Stimulated activated CD4-positive, alpha-beta T cell treated with anti-CD3 and anti-CD28 coated beads, Interleukin-12 subunit alpha, Interleukin-12 subunit beta, amount 100 ng/mL, for 48 hours (primary cell): Measurements from ENCODE around the gene VPS35.
A peak's percentile ranks its signal among the peaks of the same experiment; 100 is the strongest.
"Not testable (repeated sequence)": the region's sequence is repeated elsewhere in the genome, so short reads cannot be mapped to it uniquely, and the experiment has no call there.

Experiments
- DNase-seq, 3 donors: peaks; one replicate each; pipeline ENCODE4 v3.0.0-alpha.2; 2020; ENCODE audit warnings: low read depth in 2 of 3, low spot score in 1 of 3

Gene VPS35

GRCh38 chr16:46673320-46674013 lies 15.5 kb downstream of the VPS35 start:
- DNase-seq = peak in 1 of 3 donors; percentile 37

GRCh38 chr16:46662123-46662522 lies 26.9 kb downstream of the VPS35 start:
- no peak for DNase-seq

- DNase-seq = peak; percentile 0 to 13 (median 5)
Measured at GRCh38 chr16:46658925-46659324, 30.1 kb downstream of the VPS35 start.

DNA sequence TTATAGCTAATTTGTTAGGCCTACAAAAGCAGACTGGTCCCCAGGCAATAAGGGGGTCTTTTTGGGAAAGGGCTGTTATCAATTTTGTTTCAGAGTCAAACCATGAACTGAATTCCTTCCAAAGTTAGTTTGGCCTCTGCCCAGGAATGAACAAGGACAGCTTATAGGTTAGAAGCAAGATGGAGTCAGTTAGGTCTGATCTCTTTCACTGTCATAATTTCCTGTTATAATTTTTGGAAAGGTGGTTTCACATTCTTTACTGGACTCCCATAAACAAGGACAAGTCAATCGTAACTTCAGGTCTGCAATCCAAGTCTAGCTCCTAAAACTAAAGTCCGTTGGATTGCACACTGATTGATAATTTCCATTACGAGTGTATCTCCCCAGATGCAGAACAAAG lies 37.7 kb downstream of the VPS35 start:
- DNase-seq = no peak

GRCh38 chr16:46650254-46650623 lies 38.7 kb downstream of the VPS35 start:
- DNase-seq = no peak

GRCh38 chr16:46649588-46650253 lies 39.3 kb downstream of the VPS35 start:
- no peak for DNase-seq

GRCh38 chr16:46648656-46649055 lies 40.3 kb downstream of the VPS35 start:
- no peak for DNase-seq

DNA sequence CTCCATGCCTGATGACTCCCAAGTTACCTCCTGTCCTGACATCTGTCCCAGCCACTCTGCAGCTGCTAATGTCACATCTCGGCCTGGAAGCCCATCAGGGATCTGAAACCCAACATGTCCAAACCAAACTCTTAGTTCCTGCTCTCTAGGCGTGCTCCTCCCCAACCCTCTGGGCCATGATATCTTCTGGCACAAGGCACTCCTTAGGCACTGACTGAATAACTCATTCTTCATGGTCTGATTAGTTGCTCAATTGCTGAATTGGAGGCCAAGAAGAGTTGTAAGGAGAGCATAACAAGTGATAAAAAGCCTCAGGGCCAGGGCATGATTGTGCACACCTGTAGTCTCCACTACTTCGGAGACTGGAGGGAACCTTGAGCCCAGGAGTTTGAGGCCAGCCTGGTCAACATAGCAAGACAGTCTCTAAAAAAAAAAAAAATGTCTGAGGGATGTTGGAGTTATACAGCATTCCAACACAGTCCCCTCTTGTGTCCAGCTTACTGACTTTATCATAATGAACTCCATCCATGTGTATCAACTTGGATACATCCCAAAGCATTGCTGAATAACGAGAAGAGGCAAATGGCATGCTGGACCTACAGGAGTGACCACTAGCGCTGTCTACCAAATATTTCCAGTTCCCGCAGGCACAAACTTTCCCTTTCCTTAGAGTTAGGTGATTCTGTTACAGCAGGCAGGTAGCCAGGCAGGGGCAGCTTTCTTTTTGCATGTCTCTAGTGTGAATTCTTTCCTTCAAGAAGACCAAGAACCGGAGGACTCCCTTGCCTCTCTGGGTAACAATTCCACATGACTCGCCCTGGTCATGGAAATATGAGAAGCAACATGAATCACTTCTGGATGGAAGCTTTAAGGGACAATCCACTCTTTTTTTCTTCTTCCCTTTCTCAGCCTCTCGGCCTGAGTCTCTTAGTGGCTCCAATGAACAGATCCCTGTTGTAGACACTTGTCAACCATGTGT lies 49.7 kb downstream of the VPS35 start:
- no peak for DNase-seq

DNA sequence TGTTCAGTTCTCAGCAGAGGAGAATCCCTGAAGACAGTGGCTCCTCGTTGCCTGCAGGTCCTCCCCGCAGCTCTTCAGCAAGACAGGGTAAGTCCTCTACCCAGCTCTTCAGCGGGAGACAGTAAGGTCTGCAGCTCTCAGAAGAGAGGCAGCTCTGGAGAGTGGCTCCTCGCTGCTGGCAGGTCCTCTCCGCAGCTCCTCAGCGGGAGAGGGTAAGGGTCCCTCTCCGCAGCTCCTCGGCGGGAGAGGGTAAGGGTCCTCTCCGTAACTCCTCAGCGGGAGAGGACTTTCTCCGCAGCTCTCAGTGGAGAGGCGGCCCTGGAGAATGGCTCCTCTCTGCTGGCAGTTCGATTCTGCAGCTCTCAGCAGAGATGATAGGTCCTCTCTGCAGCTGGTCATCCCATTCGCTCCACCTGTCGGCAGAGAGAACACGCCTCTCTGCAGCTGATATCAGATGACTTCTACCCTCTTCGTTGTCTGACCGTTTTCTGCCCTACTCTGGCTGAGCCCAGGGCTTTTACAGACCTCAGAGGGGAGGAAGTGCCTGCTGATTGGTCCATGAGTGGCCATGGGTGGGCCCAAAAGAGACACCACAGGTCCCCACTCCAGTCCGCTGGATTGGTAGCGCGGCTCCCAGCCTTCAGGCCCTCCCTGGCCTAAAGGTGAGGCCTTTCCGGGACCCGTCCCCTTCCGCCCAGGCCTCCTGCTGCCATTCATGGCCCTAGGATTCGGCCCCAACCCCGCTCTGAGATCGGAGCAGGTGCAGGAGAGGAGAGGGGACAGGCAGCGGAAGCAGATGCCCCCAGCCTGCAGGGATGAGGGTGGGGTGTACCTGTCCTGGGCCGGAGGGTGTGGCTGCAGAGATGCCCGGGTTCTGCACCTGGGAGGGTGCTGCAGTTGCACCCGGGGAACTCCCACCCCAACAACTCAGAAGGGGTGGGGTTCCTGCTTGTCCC lies 55.9 kb downstream of the VPS35 start:
- no peak for DNase-seq

- no peak for DNase-seq
Measured at GRCh38 chr16:46629331-46630219, 59.4 kb downstream of the VPS35 start.

- no peak for DNase-seq
Measured at GRCh38 chr16:46627746-46628145, 61.2 kb downstream of the VPS35 start.

GRCh38 chr16:46626681-46627080 lies 62.3 kb downstream of the VPS35 start:
- DNase-seq = not testable (repeated sequence)

GRCh38 chr16:46624862-46625261 lies 64.1 kb downstream of the VPS35 start:
- not testable (repeated sequence) for DNase-seq

DNA sequence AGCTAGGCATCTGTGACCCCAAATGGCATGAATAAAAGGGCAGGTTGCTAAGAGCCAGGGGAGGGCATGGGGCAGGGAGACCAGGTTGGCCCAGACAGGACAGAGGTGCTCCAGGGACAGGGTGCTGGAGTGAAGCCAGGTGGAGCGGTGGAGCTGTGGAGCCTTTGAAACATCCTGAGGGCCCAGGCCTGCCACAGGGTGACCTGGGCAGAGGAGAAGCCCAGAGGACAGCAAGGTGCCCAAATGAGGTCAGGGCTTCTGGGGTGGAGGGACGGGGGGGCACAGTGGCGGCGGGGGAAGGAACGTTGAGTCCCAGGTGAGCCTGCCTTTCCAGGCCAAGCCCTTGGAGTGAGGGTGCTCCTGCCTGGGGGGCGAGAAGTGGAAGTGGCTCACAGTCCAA lies 65.3 kb downstream of the VPS35 start:
- DNase-seq = not testable (repeated sequence)

DNA sequence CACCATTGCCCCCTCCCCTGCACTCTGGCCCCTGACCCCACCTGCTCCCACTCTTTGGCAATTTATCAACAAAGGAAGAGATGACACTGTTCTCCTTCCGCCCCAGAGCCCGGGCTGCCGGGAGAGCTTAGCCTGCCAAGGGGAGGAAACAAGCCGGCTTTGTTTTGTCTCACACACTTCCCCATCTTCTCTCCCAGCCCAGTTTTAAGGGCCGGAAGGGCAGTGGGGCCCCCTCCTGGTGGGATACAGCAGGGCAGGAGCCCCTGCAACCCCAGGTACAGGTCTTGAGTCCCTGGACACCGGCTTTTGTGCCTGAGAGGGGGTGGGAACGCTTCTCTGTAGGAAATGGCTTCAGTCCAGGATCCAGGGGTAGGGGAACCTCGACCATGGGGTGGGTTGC lies 65.7 kb downstream of the VPS35 start:
- DNase-seq = not testable (repeated sequence)

- DNase-seq = no peak
Measured at GRCh38 chr16:46621934-46622676, 66.9 kb downstream of the VPS35 start.

DNA sequence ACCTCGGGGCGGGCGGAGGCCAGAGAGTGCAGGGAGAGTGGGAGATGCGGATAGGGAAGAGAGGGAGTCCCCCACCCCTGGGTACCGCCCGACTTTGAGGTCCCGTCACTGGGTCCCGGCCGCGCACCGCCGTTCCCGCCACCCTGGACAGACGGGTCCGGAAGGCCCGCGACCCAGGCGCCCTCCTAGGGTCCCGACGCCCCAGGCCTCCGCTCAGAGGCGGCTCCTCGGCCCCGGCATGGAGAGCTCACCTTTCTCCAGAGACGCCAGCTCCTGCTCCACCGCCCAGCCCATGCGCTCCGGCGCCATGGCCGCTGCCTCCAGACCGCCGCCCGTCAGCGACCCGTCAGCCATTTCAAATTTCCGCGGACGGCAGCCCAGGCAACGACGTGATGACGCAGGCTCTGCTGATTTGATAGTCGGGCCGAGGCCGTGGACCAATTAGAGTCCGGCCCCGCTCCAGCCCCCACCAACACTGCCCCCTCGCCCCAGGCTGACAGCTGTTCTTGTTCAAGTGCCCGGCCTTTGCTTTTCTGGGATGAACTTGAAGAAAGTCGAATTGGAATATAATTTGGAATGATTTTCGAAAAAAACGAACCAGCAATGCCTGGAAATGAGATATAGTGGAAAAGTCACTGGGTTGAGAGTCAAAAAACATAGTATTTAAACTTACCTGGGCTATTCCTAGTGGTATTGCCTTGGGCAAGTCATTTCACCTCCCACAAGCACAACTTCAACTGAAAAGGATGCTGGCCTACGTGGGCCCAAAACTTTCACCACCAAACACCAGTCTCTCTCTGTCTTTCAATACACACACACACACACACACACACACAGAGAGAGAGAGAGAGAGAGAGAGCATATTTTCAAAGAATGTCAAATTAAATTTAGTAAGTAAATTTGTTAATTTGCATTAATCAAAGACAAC lies 67.7 kb downstream of the VPS35 start, which contains the start of gene SHCBP1:
SHCBP1 (minus strand) TSS at position 374 of the 928 bp plus-strand sequence; CDS start at position 354, 20 bp downstream.
- DNase-seq = peak; percentile 70 to 78 (median 72)
